Endothelial cell of umbilical vein (primary cell): ENCODE data around the gene GLI1. TPM values are rescaled to one million over a fixed set of nuclear protein-coding genes. Genes with fewer than 3 reads are reported as not detected.

Experiments used
- BruUV-seq: library from RNA; stranded (reverse); fragments of 400-500 nt; replicated peaks from 2 replicates; lab custom pipeline; 2021; lab: Mats Ljungman, UMichigan
- CTCF ChIA-PET: fragments of 300-600, 350-600 bp; sonication (Branson Sonifier 250); formaldehyde crosslinking; loops from one replicate; lab custom pipeline; 2021; ENCODE audit warnings: antibody characterized with exemption, inconsistent platforms; lab: Charles Lee
- POLR2A ChIA-PET: fragments of 300-600, 350-600 bp; sonication (Branson Sonifier 250); formaldehyde crosslinking; loops from one replicate; lab custom pipeline; 2021; ENCODE audit warnings: antibody characterized with exemption, inconsistent platforms; lab: Charles Lee
- DNase-seq: peaks from one replicate; pipeline ENCODE4 v3.0.0-alpha.2; 2011; ENCODE audit warnings: low read depth, low spot score
- FAIRE-seq: peaks from 2 replicates; lab custom pipeline; 2011; peaks lifted over from hg19 to GRCh38; lab: Jason Lieb, UNC
- H2AFZ ChIP-seq: 2 replicates; pipeline ENCODE4 v1.6.0; 2012; ENCODE audit warnings: low read depth, low read length, control low read depth, inconsistent platforms
- H3K27ac ChIP-seq: 2 replicates; pipeline ENCODE4 v1.5.1; 2011; ENCODE audit warnings: low read depth, mild to moderate bottlenecking, control low read depth, low read length, moderate library complexity; ENCODE audit not compliant: insufficient read depth
- H3K27me3 ChIP-seq, 2 experiments: 2 replicates each; pipeline versions ENCODE4 v1.6.0 to v1.6.1; 2011; ENCODE audit warnings: low read length in 2 of 2, mixed read lengths in 1 of 2; ENCODE audit not compliant: control insufficient read depth in 2 of 2, insufficient read depth in 2 of 2
- H3K36me3 ChIP-seq, 2 experiments: 2 replicates in 1 of 2; 3 replicates in 1 of 2; pipeline ENCODE4 v1.5.1; 2011; ENCODE audit warnings: low read length in 2 of 2, mild to moderate bottlenecking in 1 of 2, moderate library complexity in 1 of 2; ENCODE audit not compliant: control insufficient read depth in 2 of 2, insufficient read depth in 2 of 2; ENCODE audit errors: extremely low read depth in 1 of 2
- H3K4me1 ChIP-seq: 3 replicates; pipeline ENCODE4 v1.5.1; 2011; ENCODE audit warnings: mild to moderate bottlenecking, low read length; ENCODE audit not compliant: control insufficient read depth, insufficient read depth; ENCODE audit errors: extremely low read depth
- H3K4me2 ChIP-seq: 2 replicates; pipeline ENCODE4 v1.6.1; 2011; ENCODE audit warnings: low read length, control low read depth, mixed read lengths; ENCODE audit not compliant: insufficient read depth
- H3K4me3 ChIP-seq, 3 experiments: fragments of 200-600 bp in 1 of 3; sonication (generic), shearing (Covaris generic) in 1 of 3; replicated peaks in 1 of 3; 2 replicates each; pipeline ENCODE4 v1.5.1; 2011 to 2016; ENCODE audit warnings: control low read depth in 3 of 3, low read length in 3 of 3, mild to moderate bottlenecking in 2 of 3, inconsistent platforms in 1 of 3, low read depth in 1 of 3, moderate library complexity in 1 of 3; ENCODE audit not compliant: insufficient read depth in 1 of 3
- H3K79me2 ChIP-seq: 2 replicates; pipeline ENCODE4 v1.6.0; 2012; ENCODE audit warnings: low read length, inconsistent platforms; ENCODE audit not compliant: control insufficient read depth, insufficient read depth
- H3K9ac ChIP-seq: replicated peaks from 2 replicates; pipeline ENCODE3; 2011; ENCODE audit warnings: low read length, control low read depth; ENCODE audit not compliant: insufficient read depth; ENCODE audit errors: extremely low read depth
- H3K9me1 ChIP-seq: replicated peaks from 3 replicates; pipeline ENCODE4 v1.6.0; 2011; ENCODE audit warnings: mild to moderate bottlenecking, low read length; ENCODE audit not compliant: control insufficient read depth, insufficient read depth; ENCODE audit errors: extremely low read depth
- H3K9me3 ChIP-seq: replicated peaks from 2 replicates; pipeline ENCODE4 v1.5.1; 2012; ENCODE audit warnings: low read length, inconsistent platforms; ENCODE audit not compliant: control insufficient read depth, insufficient read depth
- H4K20me1 ChIP-seq: replicated peaks from 2 replicates; pipeline ENCODE3; 2011; ENCODE audit warnings: mild to moderate bottlenecking, low read length; ENCODE audit not compliant: control insufficient read depth, insufficient read depth; ENCODE audit errors: extremely low read depth
- CTCF ChIP-seq, 2 donors: IDR thresholded peaks; 1 replicate in 1 of 2; 2 replicates in 1 of 2; pipeline ENCODE4 v1.5.1; 2011; ENCODE audit warnings: low read length in 2 of 2, mild to moderate bottlenecking in 2 of 2, moderate library complexity in 2 of 2, control low read depth in 1 of 2, inconsistent platforms in 1 of 2, low read depth in 1 of 2; ENCODE audit not compliant: insufficient read depth in 1 of 2; ENCODE audit errors: extremely low read depth in 1 of 2
- FOS ChIP-seq: IDR thresholded peaks from 2 replicates; pipeline ENCODE4 v1.6.1; 2011; ENCODE audit warnings: mild to moderate bottlenecking, low read length, moderate library complexity, borderline replicate concordance; ENCODE audit not compliant: insufficient read depth
- GATA2 ChIP-seq: IDR thresholded peaks from 2 replicates; pipeline ENCODE4 v1.7.0; 2011; ENCODE audit warnings: low read depth, mild to moderate bottlenecking, moderate library complexity, mixed read lengths, low read length; ENCODE audit not compliant: insufficient read length, insufficient read depth
- MAX ChIP-seq: IDR thresholded peaks from 2 replicates; pipeline ENCODE4 v1.6.1; 2011; ENCODE audit not compliant: insufficient read depth, insufficient read length
- POLR2AphosphoS5 ChIP-seq: IDR thresholded peaks from 2 replicates; pipeline ENCODE4 v1.6.1; 2012; ENCODE audit warnings: low read depth, mild to moderate bottlenecking, control low read depth, low read length, moderate library complexity; ENCODE audit not compliant: insufficient read depth
- dilution Hi-C: fragments of 300-500 bp; cut with MboI; formaldehyde crosslinking; loops from one replicate; pipeline ENCODE4 v1.15.0; 2019; ENCODE audit warnings: low sequenced_read_pairs; ENCODE audit not compliant: extremely low pct_ligation_motif_present
- intact Hi-C: fragments of 100-400 bp; cut with micrococcal nuclease; formaldehyde crosslinking; loops from one replicate; pipeline ENCODE4 v1.10.0; 2022
- polyA plus RNA-seq, 4 experiments: library from polyadenylated mRNA; depleted of rRNA in 3 of 4; stranded (reverse) in 3 of 4; unstranded in 1 of 4; fragments of >200 nt; gene quantifications; 2 replicates each; pipeline versions ENCODE4 v1.2.1 to v1.2.3, GENCODE V29; 2011 to 2012; ENCODE audit warnings: missing spikeins in 1 of 4
- total RNA-seq: library from RNA; stranded (reverse); gene quantifications from 2 replicates; pipeline ENCODE4 v1.2.3, GENCODE V29; 2021

The GLI1 gene
- total and polyA plus RNA-seq, 2 donors (not counting 3 experiments of a cell fraction or from before 2014, with no cell fraction given): 0.10 to 0.29 TPM

GRCh38 chr12:57479043-57479375, 19.4 kb downstream of the GLI1 start:
- Histone ChIP-seq H3K4me1 (peaks cover 12% of the 10 kb centered on the region), H3K9me1 (no peaks in the 10 kb centered on the region), H3K4me3 (no peak overlapping the region), H4K20me1 (no peaks in the 10 kb centered on the region), H3K36me3 (no peaks in the 10 kb centered on the region), H3K9ac (no peak overlapping the region), H3K9me3 (no peaks in the 10 kb centered on the region), H2AFZ (no peak overlapping the region), H3K79me2 (no peaks in the 10 kb centered on the region), H3K4me2 (no peak overlapping the region), H3K27me3 (peaks cover 35 to 40% of the 10 kb centered on the region in 2 experiments), H3K27ac (no peak overlapping the region)
- intact Hi-C loops: no loop called here
- ChIA-PET CTCF (no interaction called here), POLR2A (no interaction called here)
- BruUV-seq: no TSS peak
- dilution Hi-C loops: no loop called here
- TF ChIP-seq MAX (no peak), POLR2AphosphoS5 (no peak), GATA2 (no peak), CTCF (IDR thresholded peaks at IDR 0.05; ENCODE audit: extremely low read depth in 1 of 2, insufficient read depth in 1 of 2, low read depth in 1 of 2, low read length in 2 of 2) (no peak), FOS (no peak)
- FAIRE-seq (no peak), DNase-seq (no peak)
